NCI-H774 (cell line): ENCODE data around the gene UBAC2.
"Not testable (repeated sequence)": the region's sequence is repeated elsewhere in the genome, so short reads cannot be mapped to it uniquely, and the experiment has no call there.

Experiments used
- DNase-seq: peaks from one replicate; lab custom pipeline; 2025; lab: John Stamatoyannopoulos, UW

The UBAC2 gene

GRCh38 chr13:99214731-99215130 lies 14.1 kb downstream of the UBAC2 start:
- no peak for DNase-seq

DNA sequence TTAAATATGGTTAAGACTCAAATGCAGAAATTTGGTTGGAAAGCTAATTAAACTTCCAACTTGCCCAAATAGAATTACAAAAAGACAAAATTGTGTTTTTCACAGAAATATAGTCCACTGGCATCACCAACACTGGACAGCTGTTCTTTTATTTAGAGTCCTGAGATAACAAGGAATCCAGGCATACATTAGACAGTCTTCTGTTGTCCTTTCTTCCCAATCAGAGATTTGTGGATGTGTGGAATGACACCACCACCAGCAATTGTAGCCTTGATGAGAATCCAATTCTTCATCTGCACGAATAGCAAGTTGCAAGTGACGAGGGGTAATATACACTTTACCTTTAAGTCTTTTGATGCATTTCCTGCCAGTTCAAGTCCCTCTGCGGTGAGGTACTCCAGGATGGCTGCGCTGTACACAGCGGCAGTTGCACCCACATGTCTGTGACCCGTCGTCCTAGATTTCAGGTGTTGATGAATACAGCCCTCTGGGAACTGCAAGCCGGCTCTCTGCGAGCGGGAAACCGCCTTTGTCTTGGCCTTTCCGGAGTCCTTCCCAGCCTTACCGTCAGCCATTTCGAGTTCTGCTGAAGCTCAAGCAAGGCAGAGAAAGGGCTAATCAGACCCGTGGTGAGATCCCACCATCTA lies 14.7 kb downstream of the UBAC2 start:
- no peak for DNase-seq

DNA sequence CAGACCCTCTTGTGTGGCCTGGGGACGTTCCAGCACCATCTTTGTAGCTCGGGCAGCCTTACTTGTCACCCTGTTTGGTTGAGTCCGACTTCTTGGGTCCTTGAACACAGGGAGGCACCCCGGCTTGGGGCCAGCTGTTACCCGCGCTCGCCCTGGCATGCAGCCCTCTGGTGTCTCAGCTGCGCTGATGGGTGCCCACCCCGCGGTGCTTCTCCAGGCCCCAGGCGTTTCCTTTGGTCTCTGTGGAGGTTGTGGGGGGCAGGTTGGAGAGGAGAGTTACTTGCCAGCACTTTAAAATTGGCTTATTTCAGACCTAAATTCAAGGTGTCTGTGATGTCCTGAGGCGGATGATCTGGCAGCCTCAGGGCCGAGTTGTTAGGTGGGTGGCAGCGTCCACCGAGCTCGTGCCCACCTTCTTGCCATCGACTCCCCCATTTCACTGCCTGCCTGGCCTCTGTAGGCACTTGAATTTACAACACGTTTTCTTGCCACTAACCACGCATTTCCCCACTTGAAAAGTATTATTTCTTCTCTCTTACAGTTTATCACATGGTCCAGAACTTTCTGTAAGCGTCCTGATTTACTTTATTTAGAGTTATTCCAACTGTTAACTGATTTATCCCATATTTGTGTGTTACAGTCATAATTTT lies 16.9 kb downstream of the UBAC2 start:
- DNase-seq: no peak

GRCh38 chr13:99218126-99218525 lies 17.5 kb downstream of the UBAC2 start:
- DNase-seq: no peak

DNA sequence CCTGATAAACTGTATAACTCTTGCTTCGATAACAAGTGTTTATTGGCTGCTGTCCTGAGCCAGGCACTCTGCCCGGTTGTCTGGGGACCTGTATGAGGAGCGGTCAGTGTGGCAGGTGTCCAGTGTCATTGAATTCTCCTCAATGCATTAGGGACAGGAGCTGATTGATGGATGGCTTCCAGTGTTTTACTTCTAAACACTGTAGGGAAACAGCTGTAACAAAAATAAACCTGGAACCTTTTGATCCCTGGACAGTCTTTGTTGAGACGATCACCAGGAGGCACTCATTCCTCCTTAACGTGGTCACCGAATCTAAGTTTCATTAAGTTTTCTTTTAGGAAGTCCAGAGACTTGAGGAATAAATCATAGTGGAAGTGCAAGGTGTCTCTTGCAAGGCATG lies 17.9 kb downstream of the UBAC2 start:
- DNase-seq: no peak

- DNase-seq: no peak
Measured at GRCh38 chr13:99218969-99219368, 18.3 kb downstream of the UBAC2 start.

DNA sequence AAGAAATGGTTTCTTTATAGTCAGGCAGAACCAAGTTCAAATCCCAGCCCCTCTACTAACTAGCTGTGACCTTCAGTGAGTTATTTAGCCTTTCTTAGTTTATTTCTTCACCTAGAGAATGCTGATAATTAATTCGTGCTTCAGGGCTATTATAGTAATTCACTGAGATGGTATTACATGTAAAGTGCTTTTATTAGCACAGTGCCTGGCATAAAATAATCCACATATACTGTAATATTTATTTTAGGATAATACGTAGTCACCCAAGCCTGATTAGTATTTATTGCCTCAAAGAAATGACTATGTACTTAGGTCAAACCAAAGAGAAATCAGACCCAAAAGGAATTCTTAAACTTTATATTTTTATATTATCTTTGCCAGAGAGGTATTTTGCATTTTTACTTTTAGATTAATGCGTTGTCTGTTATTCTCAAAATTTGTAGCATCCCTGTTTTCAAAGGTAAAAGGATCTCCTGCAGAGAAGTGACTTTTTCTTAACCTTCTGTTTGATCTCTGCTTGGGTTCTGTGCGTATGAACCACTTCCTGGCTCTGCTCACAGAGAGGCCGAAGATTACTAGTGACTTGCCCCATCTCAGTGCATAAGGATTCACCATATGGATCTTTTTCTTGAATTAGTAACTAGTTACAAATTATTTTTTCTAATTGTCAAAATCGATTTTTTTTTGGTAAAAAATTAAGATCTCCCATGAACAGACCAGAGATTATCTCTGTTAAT lies 19.7 kb downstream of the UBAC2 start:
- DNase-seq: no peak

DNA sequence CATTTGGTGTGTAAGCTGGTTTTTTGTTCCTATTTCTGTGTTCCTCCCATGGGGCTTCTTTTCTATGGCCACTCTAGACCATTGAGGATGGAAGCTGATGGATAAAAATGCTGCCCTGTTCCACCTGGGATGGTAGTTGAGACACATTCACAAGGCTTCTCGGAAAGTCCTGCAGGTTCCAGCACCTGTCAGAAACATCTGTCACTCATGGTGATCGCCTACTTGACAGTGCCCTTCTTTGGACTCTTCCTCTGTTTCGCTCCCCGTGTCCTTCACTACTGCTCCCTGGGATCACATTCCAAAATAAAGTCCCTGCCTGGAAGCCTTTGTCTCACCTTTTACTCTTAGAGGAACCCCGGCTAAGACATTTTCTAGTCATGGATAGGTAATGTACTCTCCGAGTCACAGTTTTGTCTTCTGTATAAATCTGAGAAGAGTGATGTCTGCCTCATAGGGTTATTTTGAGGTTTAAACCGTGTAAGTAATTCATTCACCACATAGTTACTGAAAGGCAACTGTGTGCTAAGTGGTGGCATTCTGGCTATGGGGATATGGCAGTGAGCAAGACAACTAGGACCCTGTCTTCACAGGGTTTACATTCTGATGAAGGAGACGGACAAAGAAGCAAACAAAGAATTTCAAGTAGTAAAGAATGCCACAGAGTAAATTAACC lies 21.0 kb downstream of the UBAC2 start:
- DNase-seq: no peak

- no peak for DNase-seq
Measured at GRCh38 chr13:99223587-99223986, 22.9 kb downstream of the UBAC2 start.

DNA sequence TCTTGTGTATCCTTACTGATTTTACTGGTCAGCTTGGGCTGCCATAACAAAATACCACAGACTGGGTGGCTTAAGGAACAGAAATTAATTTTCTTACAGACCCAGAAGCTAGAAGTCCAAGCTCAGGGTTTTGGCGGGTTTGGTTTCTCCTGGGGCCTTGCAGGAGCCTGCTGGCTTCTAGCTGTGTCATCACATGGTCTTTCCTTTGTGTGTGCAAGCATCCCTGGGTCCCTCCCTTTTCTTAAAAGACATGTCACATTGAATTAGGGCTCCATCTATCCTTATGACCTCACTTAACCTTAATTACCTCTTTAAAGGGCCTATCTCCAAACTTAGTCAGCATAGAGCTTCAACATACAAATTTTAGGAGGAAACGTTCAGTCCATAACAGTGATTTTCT lies 23.4 kb downstream of the UBAC2 start:
- DNase-seq: no peak

GRCh38 chr13:99225078-99225477 lies 24.4 kb downstream of the UBAC2 start:
- no peak for DNase-seq

DNA sequence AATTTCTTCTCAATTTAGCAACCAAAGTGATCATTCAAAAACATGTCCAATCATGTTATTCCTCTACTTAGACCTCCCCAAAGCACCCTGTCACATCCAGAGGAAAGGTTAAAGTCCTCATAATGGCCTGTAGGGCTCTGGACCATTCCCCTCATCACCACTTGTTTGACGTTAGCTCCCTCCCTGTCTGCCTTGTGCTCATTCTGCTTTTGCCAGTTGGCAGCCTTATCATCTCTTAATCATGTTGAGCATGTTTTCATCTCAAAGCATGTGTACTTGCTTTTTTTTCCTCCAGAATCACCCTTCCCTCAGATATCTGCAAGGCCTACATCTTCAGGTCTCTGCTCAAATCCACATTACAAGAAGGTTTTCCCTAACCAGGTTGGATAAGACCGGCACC lies 25.9 kb downstream of the UBAC2 start:
- DNase-seq: no peak

- DNase-seq: no peak
Measured at GRCh38 chr13:99227331-99227900, 26.8 kb downstream of the UBAC2 start.

- no peak for DNase-seq
Measured at GRCh38 chr13:99227909-99228688, 27.4 kb downstream of the UBAC2 start.

- DNase-seq: no peak
Measured at GRCh38 chr13:99228737-99229691, 28.4 kb downstream of the UBAC2 start.

GRCh38 chr13:99230588-99230987 lies 29.9 kb downstream of the UBAC2 start:
- not testable (repeated sequence) for DNase-seq

DNA sequence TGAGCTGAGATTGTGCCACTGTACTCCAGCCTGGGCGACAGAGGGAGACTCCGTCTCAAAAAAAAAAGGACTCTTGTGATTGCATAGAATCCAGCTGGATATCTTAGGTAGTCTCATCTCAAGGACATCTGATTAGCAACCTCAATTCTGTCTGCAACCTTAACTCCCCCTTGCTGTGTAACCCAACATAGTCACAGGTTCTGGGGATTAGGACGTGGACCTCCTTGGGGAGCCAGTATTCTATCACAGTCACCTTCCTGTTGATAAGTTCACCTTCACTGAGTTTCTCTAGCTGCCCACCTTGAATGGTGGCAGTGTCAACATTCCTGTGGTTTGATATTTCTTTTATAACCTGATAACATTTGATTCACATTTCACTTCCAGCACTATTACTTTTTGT lies 30.3 kb downstream of the UBAC2 start:
- DNase-seq: no peak

- DNase-seq: no peak
Measured at GRCh38 chr13:99231721-99232120, 31.1 kb downstream of the UBAC2 start.

- no peak for DNase-seq
Measured at GRCh38 chr13:99237981-99238662, 37.5 kb downstream of the UBAC2 start.

- DNase-seq: no peak
Measured at GRCh38 chr13:99246100-99246499, 45.4 kb downstream of the UBAC2 start.
